CD4-positive, alpha-beta T cell (primary cell): ENCODE measurements around the gene DPM1. TPM values are rescaled to one million over a fixed set of nuclear protein-coding genes. Genes with fewer than 3 reads are reported as not detected.

Experiments used
- ATAC-seq: fragments of 200-7000 bp; cut with Tn5 transposase; one replicate; pipeline ENCODE4 v1.10.0; 2022; ENCODE audit warnings: mild to moderate bottlenecking; ENCODE audit not compliant: poor library complexity
- CTCF ChIA-PET: fragments of 350-600 bp; sonication (Branson Sonifier 250); formaldehyde crosslinking; loops from one replicate; lab custom pipeline; 2021; ENCODE audit warnings: antibody characterized with exemption, inconsistent platforms; lab: Charles Lee
- POLR2A ChIA-PET: fragments of 350-600 bp; sonication (Branson Sonifier 250); formaldehyde crosslinking; loops from one replicate; lab custom pipeline; 2021; ENCODE audit warnings: antibody characterized with exemption, inconsistent platforms; lab: Charles Lee
- DNase-seq, 14 experiments: peaks; one replicate each; pipeline ENCODE4 v3.0.0-alpha.2; 2013 to 2020; ENCODE audit warnings: mixed read lengths in 2 of 14
- H3K27ac ChIP-seq, 2 donors: one replicate each; pipeline versions ENCODE4 v1.5.1 to v1.7.0; 2013; ENCODE audit warnings: low read length in 2 of 2, low read depth in 1 of 2, mild to moderate bottlenecking in 1 of 2
- H3K27me3 ChIP-seq, 2 experiments: 1 replicate in 1 of 2; 2 replicates in 1 of 2; pipeline versions ENCODE4 v1.6.1 to v1.7.0; 2013; ENCODE audit warnings: low read length in 2 of 2, control low read depth in 1 of 2, mild to moderate bottlenecking in 1 of 2, moderate library complexity in 1 of 2; ENCODE audit not compliant: insufficient read depth in 2 of 2, control insufficient read depth in 1 of 2
- H3K36me3 ChIP-seq: one replicate; pipeline ENCODE4 v1.6.1; 2013; ENCODE audit warnings: low read length, control low read depth; ENCODE audit not compliant: insufficient read depth
- H3K4me1 ChIP-seq: one replicate; pipeline ENCODE4 v1.6.1; 2013; ENCODE audit warnings: low read length, control low read depth; ENCODE audit not compliant: insufficient read depth
- H3K4me3 ChIP-seq: one replicate; pipeline ENCODE4 v1.5.1; 2013; ENCODE audit warnings: mild to moderate bottlenecking, low read length, moderate library complexity
- H3K9me3 ChIP-seq, 2 experiments: 1 replicate in 1 of 2; 2 replicates in 1 of 2; pipeline versions ENCODE4 v1.6.1 to v1.7.0; 2013; ENCODE audit warnings: low read length in 2 of 2, mild to moderate bottlenecking in 2 of 2, control low read depth in 1 of 2, moderate library complexity in 1 of 2; ENCODE audit not compliant: control insufficient read depth in 1 of 2, insufficient read depth in 1 of 2
- H3K27ac Mint-ChIP-seq: one replicate; pipeline ENCODE4 v1.8.0; 2020; ENCODE audit warnings: mixed read lengths
- H3K27me3 Mint-ChIP-seq: one replicate; pipeline ENCODE4 v1.8.0; 2021; ENCODE audit warnings: mixed read lengths
- H3K36me3 Mint-ChIP-seq: one replicate; pipeline ENCODE4 v1.8.0; 2021; ENCODE audit warnings: low read depth, mixed read lengths
- H3K4me1 Mint-ChIP-seq: one replicate; pipeline ENCODE4 v1.8.0; 2021; ENCODE audit warnings: low read depth, mixed read lengths
- H3K4me3 Mint-ChIP-seq: one replicate; pipeline ENCODE4 v1.8.0; 2020; ENCODE audit warnings: mild to moderate bottlenecking, mixed read lengths
- H3K9me3 Mint-ChIP-seq: one replicate; pipeline ENCODE4 v1.8.0; 2020; ENCODE audit warnings: mixed read lengths
- intact Hi-C, 2 experiments: fragments of 100-400 bp; cut with DNase I in 1 of 2; cut with micrococcal nuclease in 1 of 2; formaldehyde crosslinking; loops; one replicate each; pipeline versions ENCODE4 v1.15.1 to v1.9.0; 2023 to 2025; cut with DNase I, micrococcal nuclease
- total RNA-seq, 174 experiments: library from RNA in 2 of 174; stranded (reverse) in 2 of 174; gene quantifications; one replicate each; pipeline ENCODE4 v1.2.3 and lab custom pipeline; 2021 to 2026
- TF ChIP-seq, protein P1 (sequence below): fragments of 200-600 bp; IDR thresholded peaks from one replicate; pipeline ENCODE4 v1.8.0; 2022; ENCODE audit warnings: antibody characterized with exemption, mild to moderate bottlenecking

DPM1 gene
- total RNA-seq, 2 experiments from 2014 or later, result 44.5 to 46.5 TPM

DNA sequence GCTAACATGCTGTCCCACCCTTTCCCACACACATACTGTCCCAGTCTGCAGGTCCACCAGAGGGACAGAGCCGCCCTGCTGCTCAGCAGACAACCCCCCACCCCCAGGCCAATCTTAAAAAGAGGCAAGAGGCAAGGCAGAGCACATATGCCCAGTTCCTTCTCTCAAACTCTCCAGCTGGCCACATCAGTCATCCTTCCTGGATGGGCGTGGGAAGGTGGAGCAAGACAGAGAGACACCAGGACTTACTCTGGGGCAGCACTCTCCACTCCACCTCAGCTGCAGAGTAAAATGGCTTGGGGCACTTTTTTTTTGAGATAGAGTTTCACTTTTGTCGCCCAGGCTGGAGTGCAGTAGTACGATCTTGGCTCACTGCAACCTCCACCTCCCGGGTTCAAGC, 11.1 kb upstream of the DPM1 start:
- ChIA-PET POLR2A (no interaction called here), CTCF (no interaction called here)
- Mint-ChIP-seq H3K27me3 (peaks cover 9% of the 10 kb centered on the region), H3K4me3 (no peak overlapping the region), H3K4me1 (no peaks in the 10 kb centered on the region), H3K36me3 (no peaks in the 10 kb centered on the region), H3K27ac (no peak overlapping the region), H3K9me3 (no peaks in the 10 kb centered on the region)
- Histone ChIP-seq H3K4me3 (no peak overlapping the region), H3K27me3 (peaks cover 0 to 5% of the 10 kb centered on the region in 2 experiments), H3K9me3 (no peaks in the 10 kb centered on the region), H3K4me1 (no peaks in the 10 kb centered on the region), H3K27ac (no peak overlapping the region), H3K36me3 (no peaks in the 10 kb centered on the region)
- DNase-seq, result no peak
- intact Hi-C loops, result no loop called here
- TF ChIP-seq, protein P1, sequence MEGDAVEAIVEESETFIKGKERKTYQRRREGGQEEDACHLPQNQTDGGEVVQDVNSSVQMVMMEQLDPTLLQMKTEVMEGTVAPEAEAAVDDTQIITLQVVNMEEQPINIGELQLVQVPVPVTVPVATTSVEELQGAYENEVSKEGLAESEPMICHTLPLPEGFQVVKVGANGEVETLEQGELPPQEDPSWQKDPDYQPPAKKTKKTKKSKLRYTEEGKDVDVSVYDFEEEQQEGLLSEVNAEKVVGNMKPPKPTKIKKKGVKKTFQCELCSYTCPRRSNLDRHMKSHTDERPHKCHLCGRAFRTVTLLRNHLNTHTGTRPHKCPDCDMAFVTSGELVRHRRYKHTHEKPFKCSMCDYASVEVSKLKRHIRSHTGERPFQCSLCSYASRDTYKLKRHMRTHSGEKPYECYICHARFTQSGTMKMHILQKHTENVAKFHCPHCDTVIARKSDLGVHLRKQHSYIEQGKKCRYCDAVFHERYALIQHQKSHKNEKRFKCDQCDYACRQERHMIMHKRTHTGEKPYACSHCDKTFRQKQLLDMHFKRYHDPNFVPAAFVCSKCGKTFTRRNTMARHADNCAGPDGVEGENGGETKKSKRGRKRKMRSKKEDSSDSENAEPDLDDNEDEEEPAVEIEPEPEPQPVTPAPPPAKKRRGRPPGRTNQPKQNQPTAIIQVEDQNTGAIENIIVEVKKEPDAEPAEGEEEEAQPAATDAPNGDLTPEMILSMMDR, result no peak
- no peak for ATAC-seq

GRCh38 chr20:50968289-50968688, 10.0 kb upstream of the DPM1 start:
- intact Hi-C loops, result no loop called here
- no peaks in the 10 kb centered on the region for H3K36me3 ChIP-seq
- H3K36me3 Mint-ChIP-seq, result peaks cover 2% of the 10 kb centered on the region
- H3K27me3 ChIP-seq, result peaks cover 0 to 5% of the 10 kb centered on the region in 2 experiments
- no peak overlapping the region for H3K27ac Mint-ChIP-seq
- DNase-seq, result no peak
- TF ChIP-seq, protein P1, result no peak
- ChIA-PET POLR2A (no interaction called here), CTCF (interaction anchor here (0.6 kb wide), 1 partner anchor 231 kb away, joined by 3 read pairs; no protein-coding TSS in a partner anchor)
- H3K4me3 Mint-ChIP-seq, result no peak overlapping the region
- peaks cover 8% of the 10 kb centered on the region for H3K27me3 Mint-ChIP-seq
- H3K9me3 Mint-ChIP-seq, result no peaks in the 10 kb centered on the region
- ATAC-seq, result no peak
- H3K4me1 ChIP-seq, result no peaks in the 10 kb centered on the region
- H3K9me3 ChIP-seq, result no peaks in the 10 kb centered on the region
- no peak overlapping the region for H3K27ac ChIP-seq
- no peak overlapping the region for H3K4me3 ChIP-seq
- H3K4me1 Mint-ChIP-seq, result no peaks in the 10 kb centered on the region

GRCh38 chr20:50967586-50967985, 9.3 kb upstream of the DPM1 start:
- Mint-ChIP-seq H3K27me3 (peaks cover 4% of the 10 kb centered on the region), H3K9me3 (no peaks in the 10 kb centered on the region), H3K4me3 (no peak overlapping the region), H3K4me1 (no peaks in the 10 kb centered on the region), H3K36me3 (peaks cover 4% of the 10 kb centered on the region), H3K27ac (no peak overlapping the region)
- Histone ChIP-seq H3K27ac (no peak overlapping the region), H3K4me1 (no peaks in the 10 kb centered on the region), H3K27me3 (peaks cover 0 to 5% of the 10 kb centered on the region in 2 experiments), H3K36me3 (no peaks in the 10 kb centered on the region), H3K9me3 (no peaks in the 10 kb centered on the region), H3K4me3 (no peak overlapping the region)
- TF ChIP-seq, protein P1, result no peak
- no peak for DNase-seq
- intact Hi-C loops, result no loop called here
- no peak for ATAC-seq
- ChIA-PET POLR2A (no interaction called here), CTCF (interaction anchor here (0.6 kb wide), 1 partner anchor 230 kb away, joined by 3 read pairs; no protein-coding TSS in a partner anchor)
